ENCODE results near the gene OVCA2.

Gene OVCA2

DNA sequence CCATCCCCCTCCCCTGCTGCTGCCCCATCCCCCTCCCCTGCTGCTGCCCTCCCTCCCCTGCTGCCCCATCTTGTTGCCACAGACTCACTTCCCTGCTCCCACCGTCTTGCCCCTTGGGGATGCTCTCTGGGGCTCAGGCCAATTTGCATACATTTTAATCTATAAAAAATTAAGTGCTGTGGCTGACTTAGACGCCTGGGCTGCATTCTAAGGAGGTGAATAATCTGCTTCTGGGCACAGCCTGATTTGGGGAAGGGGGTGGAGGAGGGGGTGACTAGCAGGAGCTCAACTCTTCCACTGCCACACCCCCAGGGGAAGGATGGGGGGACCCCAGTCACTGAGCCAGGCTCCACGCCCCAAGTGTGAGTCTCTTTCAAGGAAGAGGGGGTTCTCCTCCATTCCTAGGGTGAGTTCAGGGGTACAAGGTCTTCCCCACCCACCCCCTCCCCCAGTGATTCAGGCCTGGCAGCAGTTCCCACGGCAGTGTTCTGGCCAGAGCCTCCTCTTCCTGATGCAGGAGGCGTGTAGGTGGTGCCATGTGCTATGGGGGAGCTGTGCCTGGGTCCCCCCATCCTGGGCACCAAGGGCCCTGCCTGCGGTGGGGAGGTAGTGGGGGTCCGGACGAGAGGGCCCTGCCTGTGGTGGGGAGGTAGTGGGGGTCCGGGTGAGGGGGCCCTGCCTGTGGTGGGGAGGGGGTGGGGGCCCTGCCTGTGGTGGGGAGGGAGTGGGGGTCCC is 6.8 kb upstream of the OVCA2 start:
- no peak for DNase-seq (ENCODE audit: low read depth)

DNA sequence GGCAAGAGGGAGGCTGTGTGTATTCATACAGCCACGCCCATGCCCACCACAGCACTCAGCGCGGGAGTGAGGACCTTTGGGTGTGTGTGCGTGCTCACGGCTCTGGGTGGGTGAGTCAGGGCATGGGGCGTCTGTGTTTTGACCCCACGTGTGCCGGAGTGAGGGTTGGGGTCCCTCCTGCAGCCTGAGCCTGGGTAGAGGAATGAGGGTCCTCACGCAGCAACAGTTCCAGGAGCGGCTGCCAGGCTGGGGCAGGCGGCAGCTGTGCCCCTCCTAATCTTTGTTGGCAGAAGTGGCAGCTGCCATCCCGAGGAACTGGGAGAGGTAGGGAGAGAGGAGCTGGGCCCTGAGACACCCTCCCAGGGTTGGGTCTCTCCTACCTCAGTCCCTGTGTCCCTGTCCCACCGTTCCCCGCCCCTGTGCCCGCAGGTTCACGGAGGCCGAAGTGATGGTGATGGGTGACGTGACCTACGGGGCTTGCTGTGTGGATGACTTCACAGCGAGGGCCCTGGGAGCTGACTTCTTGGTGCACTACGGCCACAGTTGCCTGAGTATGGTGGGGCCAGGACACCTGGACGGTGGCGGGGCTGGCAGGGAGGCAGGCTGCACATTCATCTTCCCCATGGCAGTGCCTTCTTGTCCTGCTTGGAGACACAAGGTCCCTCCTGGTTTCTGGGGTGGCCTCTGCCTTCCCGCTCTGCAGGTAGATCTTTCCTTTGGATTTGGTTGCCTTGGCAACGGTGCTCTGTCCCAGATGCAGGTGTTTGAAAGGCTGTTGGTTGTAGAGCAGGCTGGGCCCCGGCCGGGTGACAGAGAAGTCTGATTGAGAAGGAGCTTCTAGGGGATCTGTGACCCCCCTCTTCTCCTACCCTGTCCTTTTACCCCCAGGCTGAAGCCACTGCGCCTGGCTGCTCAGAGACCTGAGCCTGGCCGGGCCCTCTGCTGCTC is 6.0 kb upstream of the OVCA2 start:
- DNase-seq (ENCODE audit: low read depth): no peak

DNA sequence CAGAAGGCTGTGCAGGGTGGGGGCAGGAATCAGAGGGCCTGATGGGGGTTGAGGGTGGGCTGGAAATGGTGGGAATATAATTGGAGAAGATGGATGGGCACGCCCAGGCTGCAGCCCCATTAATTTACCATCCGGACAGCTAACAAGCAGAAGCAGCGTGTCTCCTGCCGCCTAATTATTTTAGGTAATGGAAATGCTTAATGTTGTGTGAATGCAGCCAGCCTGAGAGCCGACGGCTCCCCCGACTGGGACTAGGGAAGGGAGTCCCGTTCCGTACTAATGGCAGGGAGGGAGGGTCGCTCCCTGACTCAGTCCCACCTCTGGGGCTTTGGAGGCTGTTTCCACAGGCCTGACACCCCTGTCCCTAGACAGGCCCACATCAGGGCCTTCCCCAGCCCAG is 4.7 kb upstream of the OVCA2 start:
- DNase-seq (ENCODE audit: low read depth): no peak

DNA sequence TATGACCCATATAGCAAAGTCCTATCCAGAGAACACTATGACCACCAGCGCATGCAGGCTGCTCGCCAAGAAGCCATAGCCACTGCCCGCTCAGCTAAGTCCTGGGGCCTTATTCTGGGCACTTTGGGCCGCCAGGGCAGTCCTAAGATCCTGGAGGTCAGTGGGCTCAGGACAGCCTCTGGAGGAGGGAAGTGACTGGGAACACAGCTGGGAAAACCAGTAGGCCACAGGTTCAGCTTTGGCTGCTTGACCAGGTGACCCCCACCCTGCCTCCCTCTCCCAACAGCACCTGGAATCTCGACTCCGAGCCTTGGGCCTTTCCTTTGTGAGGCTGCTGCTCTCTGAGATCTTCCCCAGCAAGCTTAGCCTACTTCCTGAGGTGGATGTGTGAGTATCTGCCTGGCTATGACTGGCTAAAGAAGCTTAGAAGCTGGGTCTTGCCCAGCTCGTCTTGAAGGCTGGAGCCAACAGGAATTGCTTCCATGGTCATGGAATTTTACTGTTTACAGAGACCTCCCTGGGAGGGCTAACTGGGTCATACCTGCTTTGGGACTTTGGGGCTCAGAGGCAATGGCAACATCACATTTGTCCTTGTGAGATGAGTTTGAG is 1.5 kb upstream of the OVCA2 start:
- no peak for DNase-seq (ENCODE audit: low read depth)

DNA sequence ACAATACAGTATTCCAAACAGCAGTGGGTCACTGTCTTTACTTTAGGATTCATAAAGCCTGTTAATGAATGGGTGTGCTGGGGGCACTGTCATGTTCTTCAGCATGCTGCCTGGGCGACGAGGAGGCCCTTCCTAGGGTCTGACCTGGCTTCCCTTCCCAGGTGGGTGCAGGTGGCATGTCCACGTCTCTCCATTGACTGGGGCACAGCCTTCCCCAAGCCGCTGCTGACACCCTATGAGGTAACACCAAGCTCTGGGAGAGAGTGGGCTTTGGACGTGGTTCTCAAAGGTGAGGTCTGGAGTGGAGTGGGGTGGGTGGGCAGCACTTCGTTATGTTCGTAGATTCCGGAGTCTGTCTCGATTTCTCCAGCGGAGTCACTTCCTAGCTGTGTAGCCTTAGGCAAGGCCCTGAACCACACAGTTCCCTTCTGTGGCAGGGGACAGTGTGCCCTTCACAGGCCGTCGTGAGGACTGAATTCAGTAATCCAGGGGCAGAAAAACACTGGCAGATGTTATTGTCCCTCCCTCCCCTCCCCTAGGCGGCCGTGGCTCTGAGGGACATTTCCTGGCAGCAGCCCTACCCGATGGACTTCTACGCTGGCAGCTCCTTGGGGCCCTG is 771 bp upstream of the OVCA2 start:
- DNase-seq (ENCODE audit: low read depth): no peak

DNA sequence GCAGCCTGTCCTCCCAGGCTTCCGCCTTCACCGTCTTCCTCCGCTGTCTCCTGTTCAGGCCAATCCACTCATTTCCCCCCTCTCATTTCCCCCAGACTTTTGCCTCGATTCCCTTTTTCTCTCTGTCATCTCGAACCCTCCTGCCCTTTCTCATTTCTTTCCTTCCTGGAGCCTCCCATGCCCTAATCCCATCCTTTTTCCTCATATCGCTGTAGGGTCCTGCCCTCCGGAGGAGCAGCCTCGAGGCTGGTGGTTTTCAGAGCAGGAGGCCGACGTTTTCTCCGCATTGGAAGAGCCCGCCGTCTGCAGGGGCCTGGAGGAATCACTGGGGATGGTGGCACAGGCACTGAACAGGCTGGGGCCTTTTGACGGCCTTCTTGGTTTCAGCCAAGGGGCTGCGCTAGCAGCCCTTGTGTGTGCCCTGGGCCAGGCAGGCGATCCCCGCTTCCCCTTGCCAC is 597 bp downstream of the OVCA2 start:
- no peak for DNase-seq (ENCODE audit: low read depth)

DNA sequence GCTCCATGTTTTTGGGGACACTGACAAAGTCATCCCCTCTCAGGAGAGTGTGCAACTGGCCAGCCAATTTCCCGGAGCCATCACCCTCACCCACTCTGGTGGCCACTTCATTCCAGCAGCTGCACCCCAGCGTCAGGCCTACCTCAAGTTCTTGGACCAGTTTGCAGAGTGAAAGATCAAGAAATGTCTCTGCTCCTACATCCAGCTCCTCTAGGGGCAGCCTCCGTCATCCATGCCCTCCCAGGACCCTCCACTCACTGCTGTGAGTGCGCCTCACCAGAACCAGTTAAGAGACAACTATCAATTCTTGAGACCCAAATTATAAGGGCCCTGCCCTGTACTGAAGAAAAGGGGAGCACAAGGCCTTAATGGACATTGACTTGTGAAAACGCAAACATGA is 1.1 kb downstream of the OVCA2 start:
- DNase-seq (ENCODE audit: low read depth): no peak

DNA sequence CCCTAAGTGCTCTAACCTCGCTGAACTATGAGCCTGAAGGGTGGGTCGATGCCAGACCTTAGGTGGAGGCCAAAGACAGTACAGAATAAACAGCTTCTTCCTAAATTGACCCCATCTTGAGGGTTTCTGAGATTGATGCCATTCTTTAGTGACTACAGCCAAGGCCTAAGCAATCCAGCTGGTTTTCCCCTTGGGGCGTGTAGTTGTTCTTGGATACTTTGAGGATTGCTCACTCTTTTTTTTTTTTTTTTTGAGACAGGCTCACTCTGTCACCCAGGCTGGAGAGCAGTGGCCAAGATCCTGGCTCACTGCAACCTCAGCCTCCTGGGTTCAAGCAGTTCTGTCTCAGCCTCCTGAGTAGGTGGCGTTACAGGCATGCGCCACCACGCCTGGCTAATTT is 2.0 kb downstream of the OVCA2 start:
- DNase-seq (ENCODE audit: low read depth): no peak

DNA sequence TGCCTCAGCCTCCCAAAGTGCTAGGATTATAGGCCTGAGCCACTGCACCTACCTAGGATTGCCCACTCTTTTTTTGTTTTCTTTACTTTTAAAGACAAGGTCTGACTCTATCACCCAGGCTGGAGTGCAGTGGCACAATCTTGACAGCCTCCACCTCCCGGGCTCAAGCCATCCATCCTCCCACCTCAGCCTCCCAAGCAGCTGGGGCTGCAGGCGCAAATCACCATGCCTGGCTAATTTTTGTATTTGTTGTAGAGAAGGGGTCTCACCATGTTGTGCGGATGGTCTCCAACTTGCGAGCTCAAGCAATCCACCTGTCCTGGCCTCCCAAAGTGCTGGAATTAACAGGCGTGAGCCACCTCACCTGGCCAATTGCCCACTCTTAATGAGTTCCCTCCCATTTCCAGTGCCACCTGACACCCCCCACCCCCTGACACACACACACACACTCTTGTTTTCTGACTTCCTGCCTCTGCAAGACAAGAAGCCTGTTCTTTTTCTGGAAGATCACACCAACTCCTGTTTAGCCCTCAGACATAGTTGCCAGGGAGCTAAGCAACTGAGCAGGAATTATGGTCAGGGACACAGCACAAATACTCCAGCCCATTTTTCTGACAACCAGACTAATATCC is 2.6 kb downstream of the OVCA2 start:
- no peak for DNase-seq (ENCODE audit: low read depth)

DNA sequence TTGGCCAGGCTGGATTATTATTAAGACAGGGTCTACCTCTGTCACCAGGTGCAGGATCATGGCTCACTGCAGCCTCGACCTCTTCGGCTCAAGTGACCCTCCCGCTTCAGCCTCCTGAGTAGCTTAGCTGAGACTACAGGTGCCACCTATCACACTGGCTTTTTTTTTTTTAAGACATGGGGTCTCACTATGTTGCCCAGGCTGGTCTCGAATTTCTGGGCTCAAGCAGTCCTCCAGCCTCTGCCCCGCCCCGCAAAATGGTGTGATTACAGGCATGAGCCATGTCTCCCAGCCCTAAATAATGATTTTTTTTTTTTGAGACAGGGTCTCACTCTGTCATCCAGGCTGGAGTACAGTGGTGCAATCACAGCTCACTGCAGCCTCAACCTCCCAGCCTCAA is 5.8 kb downstream of the OVCA2 start:
- no peak for DNase-seq (ENCODE audit: low read depth)

DNA sequence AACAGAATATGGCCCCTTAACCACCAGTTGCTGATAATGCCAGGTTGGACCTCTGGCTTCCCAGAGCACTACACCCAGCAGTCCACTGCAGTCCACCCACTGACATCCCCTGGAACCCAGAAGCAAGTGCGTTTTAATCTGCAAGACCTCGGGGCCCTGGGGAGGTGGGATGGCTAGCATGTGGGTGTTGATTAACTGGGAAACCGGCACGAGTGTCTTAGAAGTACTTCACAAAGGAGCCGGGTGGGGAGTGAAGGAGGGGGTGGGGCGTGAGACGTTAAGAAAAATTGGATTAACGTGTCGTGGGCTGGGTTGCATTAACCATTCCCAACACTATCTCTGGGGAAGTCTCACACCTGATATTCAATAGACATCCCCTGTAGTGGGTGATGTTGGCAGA is 7.0 kb downstream of the OVCA2 start:
- no peak for DNase-seq (ENCODE audit: low read depth)

DNA sequence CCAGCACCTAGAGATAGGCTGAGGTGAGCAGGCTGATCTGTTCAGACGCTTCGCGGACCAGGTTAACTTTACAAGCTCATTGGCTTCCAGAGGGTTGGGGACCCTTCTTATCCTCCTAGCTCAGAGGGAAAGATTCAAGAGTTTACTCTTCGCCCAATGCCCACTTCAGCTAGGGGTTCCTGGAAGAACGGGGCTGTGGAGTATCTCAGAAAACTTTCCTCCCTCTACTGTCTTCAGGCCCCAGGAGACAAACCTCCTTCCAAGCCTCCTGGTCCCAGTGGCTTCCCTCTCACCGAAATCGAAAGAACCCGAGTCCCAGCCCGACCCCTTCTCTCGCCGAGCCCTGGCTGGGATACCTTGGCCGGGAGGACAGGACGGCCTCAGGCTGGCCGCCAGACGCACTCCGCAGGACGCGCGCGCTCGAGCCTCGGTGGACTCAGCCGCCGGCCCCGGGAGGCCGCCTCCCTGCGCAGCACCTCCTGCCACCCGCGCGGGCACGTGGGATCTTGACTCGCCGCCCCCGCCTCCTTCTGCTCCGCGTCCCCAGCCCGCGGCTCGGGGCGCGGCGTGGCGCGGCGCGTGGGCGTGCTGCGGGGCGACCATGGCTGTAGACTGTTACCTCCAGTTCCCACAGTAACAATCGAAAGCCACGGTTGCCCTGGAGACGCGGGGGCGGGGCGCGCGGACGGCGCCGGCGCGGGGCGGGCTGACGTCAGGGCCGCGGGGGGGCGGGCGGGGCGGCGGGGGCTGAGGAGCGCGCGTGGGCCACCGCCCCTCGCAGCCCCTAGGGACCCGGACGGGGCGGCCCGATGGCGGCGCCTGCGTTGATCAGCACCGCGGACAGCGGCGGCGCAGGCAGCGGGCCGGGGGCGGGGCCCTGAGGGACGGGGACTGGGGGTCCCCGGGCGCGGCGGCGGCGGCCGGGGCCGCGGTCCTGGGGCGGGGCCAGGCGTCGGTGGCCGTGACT is 7.8 kb downstream of the OVCA2 start:
- DNase-seq (ENCODE audit: low read depth): peak; percentile 86

DNA sequence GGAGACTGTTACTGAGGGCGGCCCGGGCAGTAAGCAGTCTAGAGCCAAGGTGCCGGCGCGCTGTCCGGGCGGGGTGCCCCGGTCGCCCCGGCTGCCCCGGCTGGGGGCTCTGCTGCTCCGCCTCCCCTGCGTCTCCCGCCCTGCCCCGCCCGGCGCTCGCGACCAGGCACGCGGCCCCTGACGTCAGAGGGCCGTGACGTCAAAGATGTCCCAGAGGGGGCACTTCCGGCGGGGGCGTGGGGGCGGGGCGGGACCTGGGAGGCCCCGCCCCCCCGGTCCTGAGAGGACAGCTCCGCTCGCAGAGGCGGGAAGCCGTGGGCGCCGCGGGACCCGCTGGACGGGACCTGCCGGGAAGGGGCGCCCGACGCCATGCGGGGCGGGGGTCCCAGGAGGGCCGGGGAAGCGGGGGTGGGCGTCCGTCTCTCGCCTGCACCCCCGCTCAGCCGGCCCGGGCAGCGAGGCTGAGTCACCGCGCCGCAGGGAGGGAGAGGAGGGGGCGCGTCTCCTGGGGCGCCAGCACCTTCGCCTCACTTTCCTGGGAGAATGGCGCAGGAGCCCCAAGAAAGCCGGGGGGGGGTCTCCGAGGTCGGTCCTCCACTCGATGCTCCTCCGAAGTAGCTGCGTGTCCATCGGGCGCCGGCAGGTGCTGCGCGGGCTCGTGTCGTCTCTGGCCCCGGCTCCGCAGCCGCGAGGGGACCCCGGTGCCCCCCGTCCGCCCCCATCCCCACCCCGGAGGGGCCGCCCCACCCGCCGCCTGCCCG is 8.7 kb downstream of the OVCA2 start:
- DNase-seq (ENCODE audit: low read depth): peak; percentile 61

DNA sequence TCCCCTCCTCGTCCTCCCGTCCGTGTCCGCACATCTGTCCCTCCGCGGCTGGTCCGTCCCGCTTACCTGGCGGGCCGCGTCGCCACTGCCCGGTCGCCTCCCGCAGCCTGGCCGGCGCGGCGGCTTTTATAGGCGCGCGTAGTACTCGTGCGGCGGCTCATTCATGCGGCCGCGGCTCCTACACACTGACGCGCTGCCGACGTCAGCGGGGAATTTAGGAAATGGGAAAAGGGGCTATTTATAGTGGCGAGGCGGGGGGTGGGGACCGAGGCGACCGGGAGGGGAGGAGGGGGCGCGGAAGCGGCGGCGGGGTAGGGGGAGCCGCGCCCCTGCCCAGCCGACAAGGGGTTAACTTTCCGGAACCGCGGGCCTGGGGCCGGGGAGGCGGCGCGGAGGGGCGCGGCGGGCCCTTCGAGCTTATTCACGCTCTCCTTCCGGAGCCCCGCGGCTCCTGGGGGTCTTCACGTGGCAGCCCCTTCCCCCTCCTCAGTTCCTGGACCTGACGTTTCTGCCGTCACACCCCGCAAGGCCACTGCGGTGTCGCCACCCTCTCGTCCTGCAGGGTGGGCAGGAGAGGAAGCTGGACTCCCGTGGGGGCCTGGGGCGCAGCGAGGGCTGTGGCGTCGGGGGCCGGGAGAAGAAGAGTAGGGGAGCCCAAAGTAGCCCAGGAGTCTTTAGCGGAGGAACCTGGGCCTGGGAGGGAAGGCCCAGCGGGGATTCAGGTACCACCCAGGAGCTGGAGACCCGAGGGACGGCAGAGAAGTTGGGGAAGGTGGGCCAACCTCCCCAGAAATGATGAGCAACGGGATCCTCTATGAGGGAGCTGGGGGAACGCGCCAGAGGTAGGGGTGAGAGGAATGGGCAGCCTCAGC is 9.5 kb downstream of the OVCA2 start:
- DNase-seq (ENCODE audit: low read depth): no peak

DNA sequence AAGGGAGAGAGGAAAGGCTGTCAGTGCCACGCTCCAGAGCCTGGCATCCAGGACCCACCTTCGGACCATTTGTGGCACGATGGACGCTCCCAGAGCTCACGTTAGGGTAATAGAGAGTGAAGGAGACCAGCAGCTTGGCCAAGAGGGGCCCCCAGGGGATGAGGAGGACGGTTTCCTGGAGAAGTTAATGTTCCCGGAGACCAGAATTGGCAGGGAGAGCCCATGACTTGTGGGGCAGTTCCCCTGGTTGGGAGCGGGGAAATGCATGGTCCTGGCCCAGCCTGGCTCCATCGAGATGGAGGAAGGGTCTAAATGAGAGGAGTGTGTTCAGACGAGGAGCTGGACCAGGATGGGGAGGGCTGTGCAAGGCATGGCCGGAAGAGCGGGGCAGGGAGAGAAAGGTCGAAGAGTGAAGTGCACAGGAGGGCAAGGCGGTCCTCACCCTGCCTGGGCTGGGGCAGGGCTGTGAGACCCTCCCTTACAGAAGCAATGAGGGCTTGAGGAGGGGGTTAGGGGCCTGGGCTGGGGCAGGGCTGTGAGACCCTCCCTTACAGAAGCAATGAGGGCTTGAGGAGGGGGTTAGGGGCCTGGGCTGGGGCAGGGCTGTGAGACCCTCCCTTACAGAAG is 10.2 kb downstream of the OVCA2 start:
- DNase-seq (ENCODE audit: low read depth): no peak

DNA sequence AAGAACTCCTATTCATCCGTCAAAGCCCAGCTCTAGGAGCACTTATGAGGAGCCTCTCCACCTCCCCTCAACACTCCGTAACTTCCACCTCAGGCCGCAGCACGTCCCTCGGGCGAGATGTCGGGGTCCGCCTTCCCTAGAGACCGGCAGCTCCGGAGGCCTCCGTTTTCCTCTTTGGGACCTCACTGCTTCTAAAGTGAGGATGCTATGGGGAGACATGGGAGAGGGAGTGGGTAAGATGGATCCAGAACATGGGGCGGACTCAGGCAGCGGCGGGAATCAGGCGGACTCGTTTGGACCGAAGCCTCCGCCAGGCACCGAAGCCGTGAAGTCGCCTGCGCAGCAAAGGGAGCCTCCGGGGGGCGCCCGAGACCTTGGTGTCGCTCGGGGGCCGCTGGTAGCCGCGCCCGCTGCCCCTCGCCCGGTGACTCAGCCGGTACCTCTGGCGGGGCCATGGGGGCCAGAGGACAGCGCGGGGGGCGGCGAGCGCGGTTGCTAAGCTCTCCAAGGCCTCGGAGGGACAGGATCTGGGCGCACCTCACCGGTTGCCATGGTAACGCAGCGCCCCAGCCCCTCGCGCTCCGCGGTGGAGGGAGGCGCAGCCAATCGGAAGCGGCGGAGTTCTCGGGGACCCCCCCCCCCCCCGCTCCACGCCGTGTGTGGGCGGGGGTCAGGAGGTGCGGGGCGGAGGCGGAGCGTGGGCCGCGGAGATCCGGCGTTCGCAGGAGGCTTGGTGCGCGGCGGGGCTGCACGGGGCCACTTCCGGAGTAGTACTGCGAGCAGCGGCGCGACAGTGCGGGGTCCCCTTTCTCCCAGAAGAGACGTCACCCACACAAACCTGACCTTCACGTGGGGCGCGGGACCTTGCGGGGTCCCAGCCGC is 11.8 kb downstream of the OVCA2 start:
- peak; percentile 75 for DNase-seq (ENCODE audit: low read depth)

DNA sequence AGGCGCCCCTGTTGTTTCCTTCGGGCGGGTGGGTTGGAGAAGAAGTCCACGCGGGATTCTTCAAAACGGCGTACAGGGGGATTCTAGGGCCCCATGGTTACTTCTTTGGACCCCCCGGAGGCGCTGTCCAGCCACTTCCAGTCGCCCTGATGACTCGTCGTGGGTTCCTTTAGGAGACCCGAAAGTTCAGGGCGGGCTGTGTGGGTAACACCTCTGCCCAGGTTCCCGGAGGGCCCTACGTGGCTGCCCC is 12.4 kb downstream of the OVCA2 start:
- DNase-seq (ENCODE audit: low read depth): no peak

All from activated gamma-delta T cell treated with anti-CD3 and anti-CD28 coated beads, Interleukin-2, amount 50 U/mL, for 16 hours (primary cell).